Measurements from ENCODE around the gene SUB1. TPM values are rescaled to one million over a fixed set of nuclear protein-coding genes. Genes with fewer than 3 reads are reported as not detected.
"Not testable (repeated sequence)": the region's sequence is repeated elsewhere in the genome, so short reads cannot be mapped to it uniquely, and the experiment has no call there.

The SUB1 gene
- total RNA-seq, 2 experiments from 2014 or later: 528 to 531 TPM

DNA sequence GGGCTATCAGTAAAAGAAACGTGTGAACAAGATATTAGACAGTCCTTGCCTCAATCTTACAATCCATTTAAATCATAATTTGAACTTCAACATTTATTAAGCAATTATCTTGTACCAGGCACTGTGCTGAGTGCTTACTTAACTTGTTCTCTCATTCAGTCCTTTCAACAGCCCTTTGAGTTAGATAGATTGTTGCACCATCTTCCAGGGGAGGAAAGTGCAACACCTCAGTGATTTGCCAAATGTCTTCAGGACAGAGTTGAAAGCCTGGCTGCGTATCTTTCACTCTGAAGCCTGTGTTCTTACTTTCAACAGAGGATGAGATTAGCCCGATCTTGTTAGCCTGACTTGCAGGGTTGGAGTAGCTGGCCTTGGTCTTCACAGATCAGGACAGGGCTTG, 34.2 kb upstream of the SUB1 start:
- H3K36me3 Mint-ChIP-seq: peaks cover 22% of the 10 kb centered on the region
- no peak overlapping the region for H3K4me3 Mint-ChIP-seq
- POLR2A ChIA-PET: no interaction called here
- no peaks in the 10 kb centered on the region for H3K27me3 Mint-ChIP-seq
- intact Hi-C loops (cut with micrococcal nuclease): no loop called here
- CTCF ChIA-PET: interaction anchor here (0.6 to 2.2 kb wide), 2 partner anchors 62 kb away, joined by 3 to 12 read pairs; no protein-coding TSS in a partner anchor
- H3K4me1 Mint-ChIP-seq (ENCODE audit: low read depth): peaks cover 5% of the 10 kb centered on the region
- no peak overlapping the region for H3K27ac Mint-ChIP-seq
- H3K9me3 Mint-ChIP-seq: peaks cover 2% of the 10 kb centered on the region
- DNase-seq: no peak

DNA sequence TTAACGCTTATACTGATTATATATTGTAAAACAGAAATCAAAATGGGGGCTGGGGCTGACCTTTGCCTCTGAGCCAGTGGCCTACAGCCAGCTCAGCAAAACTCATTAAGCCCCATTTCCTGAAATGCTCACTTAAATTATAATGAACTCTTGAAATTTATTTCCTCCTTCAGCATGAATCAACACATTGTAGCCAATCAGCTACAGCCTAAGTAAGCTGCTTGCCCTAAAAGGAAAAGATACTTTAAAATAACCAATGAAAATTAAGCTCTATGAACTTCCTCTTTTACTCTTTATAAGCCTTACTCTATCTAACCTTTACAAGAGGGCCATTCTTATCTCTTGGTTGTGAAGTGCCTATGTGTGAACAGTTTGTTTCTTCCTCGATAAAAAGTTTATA, 33.5 kb upstream of the SUB1 start:
- Mint-ChIP-seq H3K27ac (no peak overlapping the region), H3K27me3 (no peaks in the 10 kb centered on the region), H3K4me3 (no peak overlapping the region), H3K36me3 (peaks cover 22% of the 10 kb centered on the region), H3K9me3 (peaks cover 2% of the 10 kb centered on the region), H3K4me1 (ENCODE audit: low read depth) (peaks cover 5% of the 10 kb centered on the region)
- POLR2A ChIA-PET: no interaction called here
- CTCF ChIA-PET: interaction anchor here (2.2 kb wide), 1 partner anchor 62 kb away, joined by 12 read pairs; no protein-coding TSS in a partner anchor
- DNase-seq: no peak
- intact Hi-C loops (cut with micrococcal nuclease): no loop called here

DNA sequence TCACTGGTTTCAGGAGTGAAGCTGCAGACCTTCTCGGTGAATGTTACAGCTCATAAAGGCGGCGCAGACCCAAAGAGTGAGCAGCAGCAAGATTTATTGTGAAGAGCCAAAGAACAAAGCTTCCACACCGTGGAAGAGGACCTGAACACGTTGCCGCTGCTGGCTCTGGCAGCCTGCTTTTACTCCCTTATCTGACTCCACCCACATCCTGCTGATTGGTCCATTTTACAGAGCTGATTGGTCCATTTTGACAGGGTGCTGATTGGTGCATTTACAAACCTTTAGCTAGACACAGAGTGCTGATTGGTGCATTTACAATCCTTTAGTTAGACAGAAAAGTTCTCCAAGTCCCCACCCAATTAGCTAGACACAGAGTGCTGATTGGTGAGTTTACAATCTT, 32.9 kb upstream of the SUB1 start:
- CTCF ChIA-PET: interaction anchor here (2.2 kb wide), 1 partner anchor 63 kb away, joined by 12 read pairs; no protein-coding TSS in a partner anchor
- H3K36me3 Mint-ChIP-seq: peaks cover 22% of the 10 kb centered on the region

DNA sequence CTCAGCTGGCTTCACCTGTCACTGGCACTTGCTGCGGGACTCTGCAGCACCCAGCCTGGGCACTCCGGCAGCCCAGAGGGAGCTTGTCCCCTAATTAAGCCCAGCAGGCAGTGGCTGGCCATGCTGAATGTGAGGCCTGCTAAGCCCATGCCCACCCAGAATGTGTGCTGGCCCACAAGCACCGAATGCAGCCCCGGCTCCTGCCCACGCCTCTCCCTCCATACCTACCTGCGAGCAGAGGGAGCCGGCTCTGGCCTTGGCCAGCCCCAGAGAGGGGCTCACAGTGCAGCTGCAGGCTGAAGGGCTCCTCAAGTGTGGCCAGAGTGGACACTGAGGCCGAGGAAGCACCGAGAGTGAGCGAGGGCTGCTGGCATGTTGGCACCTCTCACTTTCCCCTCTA, 32.4 kb upstream of the SUB1 start:
- Mint-ChIP-seq H3K27ac (no peak overlapping the region), H3K27me3 (no peaks in the 10 kb centered on the region), H3K36me3 (peaks cover 22% of the 10 kb centered on the region), H3K4me3 (no peak overlapping the region), H3K4me1 (ENCODE audit: low read depth) (peaks cover 5% of the 10 kb centered on the region), H3K9me3 (peaks cover 2% of the 10 kb centered on the region)
- CTCF ChIA-PET: interaction anchor here (2.2 kb wide), 1 partner anchor 63 kb away, joined by 12 read pairs; no protein-coding TSS in a partner anchor
- no peak for DNase-seq
- intact Hi-C loops (cut with micrococcal nuclease): no loop called here
- POLR2A ChIA-PET: no interaction called here

More for the DNA sequence above, 32.9 kb upstream of the SUB1 start:
- H3K9me3 Mint-ChIP-seq; POLR2A ChIA-PET; H3K27me3 Mint-ChIP-seq; H3K4me1 Mint-ChIP-seq (ENCODE audit: low read depth); H3K4me3 Mint-ChIP-seq; H3K27ac Mint-ChIP-seq; DNase-seq; intact Hi-C loops (cut with micrococcal nuclease): not testable (repeated sequence)

DNA sequence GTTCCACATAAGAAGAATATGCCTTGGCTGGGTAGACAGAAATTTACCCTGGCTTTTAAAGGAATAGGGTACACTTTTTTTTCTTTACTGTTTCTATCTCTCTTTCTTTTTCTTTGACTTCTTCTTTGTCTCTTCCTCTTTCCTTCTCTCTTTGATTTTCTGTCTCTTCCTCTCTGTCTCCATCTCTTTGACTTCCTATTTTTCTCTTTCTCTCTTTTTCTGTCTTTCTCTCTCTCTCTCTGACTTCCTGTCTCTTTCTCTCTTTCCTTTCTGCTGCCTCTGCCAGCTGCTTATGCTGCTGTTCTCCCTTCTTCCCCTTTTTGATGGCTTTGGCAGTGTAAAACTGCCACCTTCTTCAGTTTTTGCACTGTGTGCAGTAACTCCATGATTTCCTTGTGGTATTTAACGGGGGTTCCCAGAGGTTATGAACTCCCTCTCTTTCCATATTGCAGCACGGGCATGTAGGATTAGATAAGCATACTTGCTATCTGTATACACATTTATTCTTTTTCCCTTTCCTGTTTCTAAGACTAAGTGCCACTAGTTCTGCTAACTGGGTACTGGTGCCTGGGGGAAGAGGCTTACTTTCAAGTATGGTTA, 31.1 kb upstream of the SUB1 start:
- H3K4me1 Mint-ChIP-seq (ENCODE audit: low read depth); intact Hi-C loops (cut with micrococcal nuclease); DNase-seq; CTCF ChIA-PET; H3K27ac Mint-ChIP-seq; POLR2A ChIA-PET; H3K27me3 Mint-ChIP-seq; H3K4me3 Mint-ChIP-seq; H3K9me3 Mint-ChIP-seq: not testable (repeated sequence)
- peaks cover 24% of the 10 kb centered on the region for H3K36me3 Mint-ChIP-seq

DNA sequence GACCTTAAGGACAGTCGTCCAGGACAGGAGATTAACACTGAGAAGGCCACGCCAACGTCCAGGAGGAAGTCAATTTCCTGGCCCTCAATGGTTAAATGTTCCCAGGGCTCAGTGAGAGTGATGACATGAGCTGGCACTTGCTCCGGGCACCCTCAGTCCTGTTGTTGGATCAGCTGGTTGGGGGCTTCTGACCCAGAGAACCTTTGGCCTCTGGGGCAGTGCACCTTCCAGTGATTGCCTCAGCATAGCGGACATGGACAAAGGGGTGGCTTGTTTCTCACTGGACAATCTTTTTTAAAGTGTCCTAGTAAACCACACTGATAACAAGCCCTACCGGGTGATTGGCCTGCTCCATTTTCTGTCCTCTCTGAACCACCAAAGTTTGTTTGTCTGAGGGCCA, 28.8 kb upstream of the SUB1 start:
- H3K4me3 Mint-ChIP-seq; CTCF ChIA-PET; H3K9me3 Mint-ChIP-seq; H3K27ac Mint-ChIP-seq; H3K4me1 Mint-ChIP-seq (ENCODE audit: low read depth); POLR2A ChIA-PET; H3K27me3 Mint-ChIP-seq; DNase-seq; intact Hi-C loops (cut with micrococcal nuclease): not testable (repeated sequence)
- H3K36me3 Mint-ChIP-seq: peaks cover 28% of the 10 kb centered on the region

DNA sequence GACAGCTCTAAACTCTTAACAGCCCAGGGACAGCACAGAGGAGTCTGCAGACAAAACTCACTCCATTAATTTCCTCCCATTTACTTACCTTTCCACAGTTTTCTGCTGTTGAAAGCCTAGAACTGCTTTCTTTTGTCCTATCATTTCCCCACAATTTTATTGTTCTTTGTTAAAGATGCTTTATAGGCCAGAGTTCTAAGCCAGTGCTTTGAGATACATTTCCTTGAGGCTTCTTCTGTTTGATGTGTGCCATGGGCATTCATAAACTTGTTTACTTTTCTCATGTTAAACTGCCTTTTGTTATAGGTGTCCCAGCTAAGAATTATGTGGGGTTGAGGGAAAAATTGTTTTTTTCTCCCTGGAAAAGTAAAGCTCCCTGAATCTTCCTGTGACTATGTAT, 25.9 kb upstream of the SUB1 start:
- POLR2A ChIA-PET: no interaction called here

DNA sequence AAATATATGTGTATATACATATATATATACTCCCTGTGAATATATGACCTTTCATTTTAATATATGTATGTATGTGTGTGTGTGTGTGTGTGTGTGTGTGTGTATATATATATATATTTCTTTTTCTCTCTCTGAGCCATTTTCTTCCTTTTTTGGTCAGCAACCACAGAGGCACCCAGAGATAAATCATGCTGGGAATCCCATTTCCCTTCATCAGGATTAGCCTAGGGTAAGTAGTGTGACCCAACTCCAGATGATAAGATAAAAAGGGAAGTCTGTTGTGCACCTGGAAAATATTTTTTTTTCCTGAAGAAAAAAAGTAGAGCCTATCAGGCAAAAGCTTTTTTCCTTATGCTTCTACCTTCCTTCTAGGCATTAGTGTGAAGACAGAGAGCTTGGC, 25.4 kb upstream of the SUB1 start:
- intact Hi-C loops (cut with micrococcal nuclease): no loop called here
- DNase-seq: no peak
- no peaks in the 10 kb centered on the region for H3K9me3 Mint-ChIP-seq
- no peak overlapping the region for H3K27ac Mint-ChIP-seq
- POLR2A ChIA-PET: no interaction called here
- H3K27me3 Mint-ChIP-seq: no peaks in the 10 kb centered on the region
- no peaks in the 10 kb centered on the region for H3K4me1 Mint-ChIP-seq (ENCODE audit: low read depth)
- CTCF ChIA-PET: interaction anchor here (0.9 kb wide), 1 partner anchor 30 kb away, joined by 4 read pairs; no protein-coding TSS in a partner anchor
- peaks cover 15% of the 10 kb centered on the region for H3K36me3 Mint-ChIP-seq
- H3K4me3 Mint-ChIP-seq: no peak overlapping the region

More for the DNA sequence above, 25.9 kb upstream of the SUB1 start:
- Mint-ChIP-seq H3K27me3 (no peaks in the 10 kb centered on the region), H3K9me3 (no peaks in the 10 kb centered on the region), H3K27ac (no peak overlapping the region), H3K36me3 (peaks cover 12% of the 10 kb centered on the region), H3K4me3 (no peak overlapping the region), H3K4me1 (ENCODE audit: low read depth) (peaks cover 2% of the 10 kb centered on the region)
- intact Hi-C loops (cut with micrococcal nuclease): no loop called here
- CTCF ChIA-PET: no interaction called here
- no peak for DNase-seq

DNA sequence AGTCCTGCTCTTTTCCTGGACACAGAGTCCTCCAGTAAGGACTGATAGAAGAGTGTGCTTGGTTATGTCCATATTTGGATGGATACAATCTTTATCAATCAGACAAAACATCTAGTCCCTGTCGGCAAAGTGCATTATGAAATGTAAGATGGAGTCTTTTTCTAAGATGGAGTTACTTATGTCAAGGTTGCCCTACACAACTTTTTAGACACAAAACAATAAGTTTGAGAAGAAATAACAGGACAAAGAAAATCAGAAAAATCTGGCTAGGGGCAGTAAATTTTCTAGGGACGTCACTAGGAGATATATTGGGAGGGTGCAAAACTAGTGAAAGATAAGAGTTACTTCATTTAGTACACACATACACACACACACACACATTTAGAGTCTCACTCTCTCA, 23.3 kb upstream of the SUB1 start:
- Mint-ChIP-seq H3K9me3 (no peaks in the 10 kb centered on the region), H3K27me3 (no peaks in the 10 kb centered on the region), H3K36me3 (peaks cover 20% of the 10 kb centered on the region), H3K27ac (no peak overlapping the region), H3K4me1 (ENCODE audit: low read depth) (no peaks in the 10 kb centered on the region), H3K4me3 (no peak overlapping the region)
- CTCF ChIA-PET: interaction anchor here (1.3 kb wide), 1 partner anchor 72 kb away, joined by 4 read pairs; no protein-coding TSS in a partner anchor
- POLR2A ChIA-PET: no interaction called here
- intact Hi-C loops (cut with micrococcal nuclease): no loop called here
- no peak for DNase-seq

DNA sequence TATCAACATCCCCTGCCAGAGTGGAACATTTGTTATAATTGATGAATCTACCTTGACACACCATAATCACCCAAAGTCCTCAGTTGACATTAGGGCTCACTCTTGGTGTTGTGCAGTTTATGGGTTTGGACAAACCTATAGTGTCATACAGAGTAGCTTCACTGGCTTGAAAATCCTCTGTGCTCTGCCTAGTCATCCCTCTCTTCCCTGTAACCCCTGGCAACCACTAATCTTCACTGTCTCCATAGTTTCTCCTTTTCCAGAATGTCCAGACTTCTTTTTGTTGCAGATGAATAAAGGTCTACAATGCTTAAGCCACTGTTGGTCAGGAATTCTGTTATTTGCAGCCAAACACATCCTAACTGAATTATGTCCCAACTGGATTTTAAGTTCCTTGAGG, 22.5 kb upstream of the SUB1 start:
- Mint-ChIP-seq H3K27me3 (no peaks in the 10 kb centered on the region), H3K36me3 (peaks cover 20% of the 10 kb centered on the region), H3K27ac (no peak overlapping the region), H3K9me3 (no peaks in the 10 kb centered on the region), H3K4me1 (ENCODE audit: low read depth) (no peaks in the 10 kb centered on the region), H3K4me3 (no peak overlapping the region)
- intact Hi-C loops (cut with micrococcal nuclease): no loop called here
- no peak for DNase-seq
- POLR2A ChIA-PET: no interaction called here
- CTCF ChIA-PET: interaction anchor here (1.3 kb wide), 1 partner anchor 73 kb away, joined by 4 read pairs; no protein-coding TSS in a partner anchor

DNA sequence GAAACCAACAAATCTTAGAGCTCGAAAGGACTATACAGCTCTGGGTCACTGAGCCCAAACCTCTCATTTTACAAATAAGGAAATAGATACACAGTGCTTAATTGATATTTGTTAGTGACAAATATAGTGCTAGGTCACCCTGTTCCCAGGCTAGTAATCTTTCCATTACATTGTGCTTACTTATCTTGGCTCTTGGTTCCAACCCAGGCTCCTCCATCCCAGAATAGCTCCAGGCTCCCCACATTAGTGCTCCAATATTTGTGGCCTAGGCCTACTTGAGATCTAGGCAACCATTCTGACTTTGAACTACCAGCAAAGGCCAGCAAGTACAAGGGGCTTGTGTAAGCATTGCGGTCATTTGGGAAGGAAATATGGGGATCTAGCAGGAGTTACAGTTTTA, 21.7 kb upstream of the SUB1 start:
- POLR2A ChIA-PET: no interaction called here
- peaks cover under 1% of the 10 kb centered on the region for H3K4me1 Mint-ChIP-seq (ENCODE audit: low read depth)
- no peak for DNase-seq
- intact Hi-C loops (cut with micrococcal nuclease): no loop called here
- no peaks in the 10 kb centered on the region for H3K27me3 Mint-ChIP-seq
- peaks cover 18% of the 10 kb centered on the region for H3K36me3 Mint-ChIP-seq
- no peak overlapping the region for H3K4me3 Mint-ChIP-seq
- no peaks in the 10 kb centered on the region for H3K9me3 Mint-ChIP-seq
- H3K27ac Mint-ChIP-seq: no peak overlapping the region
- CTCF ChIA-PET: no interaction called here

DNA sequence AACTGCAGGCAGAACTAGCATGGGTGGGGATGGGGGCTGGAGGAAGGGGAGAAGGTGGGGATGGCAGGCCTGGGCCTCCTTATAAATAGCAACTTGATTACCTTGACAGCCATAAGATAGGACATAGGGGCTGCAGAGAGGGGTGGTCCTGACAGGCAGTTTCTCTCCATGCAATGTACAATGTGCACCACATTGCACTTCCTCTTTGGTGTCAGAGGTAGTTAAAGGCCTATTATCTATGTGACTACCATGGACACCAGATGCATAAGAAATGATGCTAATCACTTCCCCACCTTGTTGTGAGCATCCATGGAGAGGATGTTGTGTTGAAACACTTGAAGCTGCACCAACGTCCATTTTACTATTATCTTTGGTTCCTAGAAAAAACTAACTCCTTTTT, 20.2 kb upstream of the SUB1 start:
- CTCF ChIA-PET: interaction anchor here (1.6 kb wide), 1 partner anchor 75 kb away, joined by 4 read pairs; no protein-coding TSS in a partner anchor

More for the DNA sequence above, 20.2 kb upstream of the SUB1 start:
- Mint-ChIP-seq H3K36me3 (peaks cover 20% of the 10 kb centered on the region), H3K27ac (no peak overlapping the region), H3K27me3 (no peaks in the 10 kb centered on the region), H3K4me3 (no peak overlapping the region), H3K4me1 (ENCODE audit: low read depth) (peaks cover 8% of the 10 kb centered on the region), H3K9me3 (no peaks in the 10 kb centered on the region)
- no peak for DNase-seq
- POLR2A ChIA-PET: interaction anchor here (0.6 kb wide), 1 partner anchor 134 kb away, joined by 3 read pairs; no protein-coding TSS in a partner anchor
- intact Hi-C loops (cut with micrococcal nuclease): no loop called here

Measured in activated CD4-positive, alpha-beta memory T cell treated with anti-CD3 and anti-CD28 coated beads for 36 hours (primary cell).